ENCODE measurements around the gene CEBPB. TPM values are rescaled to one million over a fixed set of nuclear protein-coding genes. Genes with fewer than 3 reads are reported as not detected.

Gene CEBPB
- total RNA-seq, 4 donors from 2014 or later, result 105 to 195 (median 144) TPM

- 89% methylated on average over 6 of the region's 6 CpGs for WGBS
- intact Hi-C loops (cut with DNase I), result no loop called here
- Histone ChIP-seq H3K4me1 (no peaks in the 10 kb centered on the region), H3K27me3 (peaks cover 0 to 8% (median 0%) of the 10 kb centered on the region in 4 donors), H3K9me3 (no peaks in the 10 kb centered on the region), H3K4me3 (no peak overlapping the region), H3K36me3 (no peaks in the 10 kb centered on the region), H3K27ac (replicated peaks in 1 of 4) (no peak overlapping the region)
- no peak for DNase-seq (ENCODE audit: extremely low spot score)
- TF ChIP-seq POLR2A (IDR thresholded peaks at IDR 0.05; ENCODE audit: low read depth) (no peak), POLR2AphosphoS5 (IDR thresholded peaks at IDR 0.05) (no peak), EP300 (IDR thresholded peaks at IDR 0.05) (no peak)
- TF ChIP-seq, protein P1, sequence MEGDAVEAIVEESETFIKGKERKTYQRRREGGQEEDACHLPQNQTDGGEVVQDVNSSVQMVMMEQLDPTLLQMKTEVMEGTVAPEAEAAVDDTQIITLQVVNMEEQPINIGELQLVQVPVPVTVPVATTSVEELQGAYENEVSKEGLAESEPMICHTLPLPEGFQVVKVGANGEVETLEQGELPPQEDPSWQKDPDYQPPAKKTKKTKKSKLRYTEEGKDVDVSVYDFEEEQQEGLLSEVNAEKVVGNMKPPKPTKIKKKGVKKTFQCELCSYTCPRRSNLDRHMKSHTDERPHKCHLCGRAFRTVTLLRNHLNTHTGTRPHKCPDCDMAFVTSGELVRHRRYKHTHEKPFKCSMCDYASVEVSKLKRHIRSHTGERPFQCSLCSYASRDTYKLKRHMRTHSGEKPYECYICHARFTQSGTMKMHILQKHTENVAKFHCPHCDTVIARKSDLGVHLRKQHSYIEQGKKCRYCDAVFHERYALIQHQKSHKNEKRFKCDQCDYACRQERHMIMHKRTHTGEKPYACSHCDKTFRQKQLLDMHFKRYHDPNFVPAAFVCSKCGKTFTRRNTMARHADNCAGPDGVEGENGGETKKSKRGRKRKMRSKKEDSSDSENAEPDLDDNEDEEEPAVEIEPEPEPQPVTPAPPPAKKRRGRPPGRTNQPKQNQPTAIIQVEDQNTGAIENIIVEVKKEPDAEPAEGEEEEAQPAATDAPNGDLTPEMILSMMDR (IDR thresholded peaks at IDR 0.05), result no peak
Observed at GRCh38 chr20:50242178-50242514, 51.5 kb downstream of the CEBPB start.

Other genes starting within 250 kb of the CEBPB start
- 1 to 10 TPM in 3 of 4 donors, under 1 TPM in 1; 0.83 to 5.3 (median 3.0) TPM for gene SNAI1, start 207.8 kb upstream of the CEBPB start, total RNA-seq
- gene UBE2V1, start 77.7 kb upstream of the CEBPB start, total RNA-seq, result 100 to 1,000 TPM in 1 of 4 donors, 10 to 100 TPM in 3; 66.8 to 104 (median 78.3) TPM
- 10 to 100 TPM; 22.2 to 50.3 (median 30.7) TPM for gene PEDS1, start 37.1 kb upstream of the CEBPB start, total RNA-seq

Measured in esophagus muscularis mucosa (tissue), 4 donors.